Iris pigment epithelial cell (primary cell): Measurements from ENCODE around the gene EARS2.
"Not testable (repeated sequence)": the region's sequence is repeated elsewhere in the genome, so short reads cannot be mapped to it uniquely, and the experiment has no call there.

Source experiments
- DNase-seq: peaks from one replicate; pipeline ENCODE4 v3.0.0-alpha.2; 2011; ENCODE audit warnings: low read depth

Gene EARS2

DNA sequence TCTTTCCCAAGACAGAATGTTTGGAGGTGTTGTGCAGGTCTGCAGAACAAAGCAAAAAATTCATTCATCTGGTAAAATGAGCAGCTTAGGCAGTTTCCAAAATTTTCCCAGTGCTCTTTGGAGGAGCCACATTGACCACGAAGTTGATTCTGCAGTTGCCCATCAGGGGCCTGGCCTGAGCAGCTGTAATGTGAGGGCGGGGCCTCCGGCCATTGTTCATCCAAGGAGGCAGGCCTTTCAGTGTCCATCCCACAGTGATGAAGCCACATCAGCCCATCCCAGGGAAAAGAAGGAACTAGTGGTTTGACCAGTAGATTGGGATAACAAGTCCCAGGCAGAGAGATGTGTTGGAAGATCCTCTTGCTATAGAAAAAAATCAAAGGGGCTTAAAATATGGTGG lies 10.5 kb upstream of the EARS2 start:
- DNase-seq: no peak

DNA sequence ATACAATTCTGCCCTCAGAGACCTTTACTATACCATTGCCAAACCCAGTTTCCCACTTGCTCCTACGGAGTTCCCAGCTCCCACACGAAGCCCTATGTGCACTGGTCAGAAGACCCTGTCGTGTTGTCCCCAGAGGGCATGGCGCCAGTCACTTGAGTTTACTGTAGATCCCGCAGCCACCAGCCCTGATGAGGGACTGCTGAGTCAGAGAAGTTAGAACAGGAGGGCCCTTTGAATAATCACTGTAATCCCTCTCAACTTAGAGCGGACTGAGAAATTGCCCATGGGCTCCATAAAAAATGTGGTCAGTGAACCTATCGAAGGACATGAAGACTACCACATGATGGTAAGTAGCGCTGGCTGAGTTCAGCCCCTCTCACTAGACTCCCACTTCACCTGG lies 9.6 kb upstream of the EARS2 start:
- DNase-seq: no peak

DNA sequence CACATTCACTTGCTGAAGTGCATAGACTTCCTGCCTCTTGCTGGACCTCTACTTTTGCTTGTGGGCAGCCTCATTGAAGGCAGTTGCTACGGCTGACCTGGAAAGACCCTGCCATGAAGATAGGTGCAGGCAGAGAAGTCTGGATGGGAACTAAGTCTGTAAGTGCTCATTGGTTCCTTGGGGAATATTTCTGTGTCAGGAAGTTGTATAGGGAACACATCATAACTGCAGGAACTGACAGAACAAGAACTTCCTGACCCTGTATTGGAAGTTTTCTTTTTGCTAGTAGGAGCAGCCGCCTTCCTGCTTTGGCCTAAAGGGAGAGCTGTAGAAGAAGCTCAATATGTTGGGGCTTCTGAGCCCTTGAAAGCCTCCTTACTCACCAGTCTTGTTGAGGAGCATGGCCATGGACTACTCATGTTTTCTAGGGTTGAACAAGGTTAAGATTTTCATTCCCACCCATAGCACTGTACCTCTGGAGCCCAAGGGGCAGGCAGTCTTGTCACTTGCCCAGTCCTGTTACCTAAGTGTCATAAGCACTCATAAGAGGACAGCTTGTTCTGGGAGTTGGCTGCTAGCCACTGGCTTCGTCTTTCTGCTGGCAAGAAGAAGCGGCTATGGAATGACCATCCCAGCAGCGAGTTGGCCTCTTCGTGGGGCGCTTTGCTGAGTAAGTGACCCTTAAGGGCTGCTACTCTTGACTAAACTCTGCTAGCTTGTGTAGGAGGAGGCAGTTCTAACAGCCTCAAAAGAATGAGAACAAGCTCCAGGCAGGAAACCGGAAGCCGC lies 7.6 kb upstream of the EARS2 start:
- no peak for DNase-seq

DNA sequence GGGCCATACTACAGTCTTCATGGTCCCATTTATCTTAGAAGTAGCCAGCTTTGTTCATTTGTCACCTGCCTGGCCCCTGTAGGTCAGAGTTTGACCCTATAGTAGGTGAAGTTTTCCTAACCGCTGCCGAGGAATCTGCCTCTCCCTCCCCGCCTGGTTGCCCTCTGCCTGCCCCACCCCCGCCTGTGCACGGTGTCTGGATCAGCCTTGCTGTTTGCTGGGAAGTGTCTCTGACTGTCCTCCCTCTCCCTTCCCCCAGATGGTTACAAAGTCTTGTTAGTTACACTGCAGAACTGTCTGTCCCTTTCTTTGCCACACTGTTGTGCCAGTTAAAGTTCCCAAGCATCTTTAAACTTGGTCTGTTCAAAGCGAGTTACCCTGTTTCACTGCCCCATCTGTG lies 6.0 kb upstream of the EARS2 start:
- no peak for DNase-seq

GRCh38 chr16:23562505-23562904 lies 5.4 kb upstream of the EARS2 start:
- DNase-seq: no peak

GRCh38 chr16:23561586-23561985 lies 4.4 kb upstream of the EARS2 start:
- no peak for DNase-seq

GRCh38 chr16:23557779-23558702 lies 891 bp upstream of the EARS2 start:
- DNase-seq: peak; percentile 49

GRCh38 chr16:23554536-23554935 lies 2.6 kb downstream of the EARS2 start:
- DNase-seq: no peak

GRCh38 chr16:23552161-23552560 lies 5.0 kb downstream of the EARS2 start:
- no peak for DNase-seq

DNA sequence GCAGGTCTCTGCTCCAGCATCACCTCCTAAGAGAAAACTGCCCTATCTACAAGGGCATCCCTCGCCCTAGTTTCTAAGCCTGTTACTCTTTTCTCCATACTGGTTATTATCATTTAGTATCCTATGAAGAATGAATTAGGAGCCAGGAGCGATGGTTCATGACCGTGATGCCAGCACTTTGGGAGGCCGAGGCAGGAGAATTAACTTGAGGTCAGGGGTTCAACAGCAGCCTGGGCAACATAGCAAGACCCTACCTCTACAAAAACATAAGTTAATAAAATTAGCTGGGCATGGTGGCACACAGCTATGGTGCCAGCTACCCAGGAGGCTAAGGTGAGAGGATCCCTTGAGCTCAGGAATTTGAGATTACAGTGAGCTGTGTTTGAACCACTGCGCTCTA lies 7.2 kb downstream of the EARS2 start:
- DNase-seq: no peak

DNA sequence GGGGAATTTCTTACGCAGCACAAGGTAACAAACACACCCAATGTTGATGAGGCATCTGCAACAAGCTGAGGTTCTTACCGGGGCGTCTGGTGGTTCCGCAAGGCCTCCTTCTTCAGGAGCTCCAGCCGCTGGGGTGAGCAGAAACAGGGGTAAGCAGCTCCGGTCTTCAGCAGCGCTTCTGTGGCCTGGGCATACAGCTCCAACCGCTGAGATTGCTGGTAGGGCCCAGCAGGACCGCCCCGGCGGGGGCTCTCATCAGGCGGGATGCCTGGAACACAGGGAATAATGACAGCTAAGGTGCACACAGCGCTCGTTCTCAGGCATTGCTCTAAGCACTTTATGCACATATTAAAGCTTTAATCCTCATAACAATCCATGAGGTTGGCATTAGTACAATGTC lies 12.7 kb downstream of the EARS2 start:
- no peak for DNase-seq

DNA sequence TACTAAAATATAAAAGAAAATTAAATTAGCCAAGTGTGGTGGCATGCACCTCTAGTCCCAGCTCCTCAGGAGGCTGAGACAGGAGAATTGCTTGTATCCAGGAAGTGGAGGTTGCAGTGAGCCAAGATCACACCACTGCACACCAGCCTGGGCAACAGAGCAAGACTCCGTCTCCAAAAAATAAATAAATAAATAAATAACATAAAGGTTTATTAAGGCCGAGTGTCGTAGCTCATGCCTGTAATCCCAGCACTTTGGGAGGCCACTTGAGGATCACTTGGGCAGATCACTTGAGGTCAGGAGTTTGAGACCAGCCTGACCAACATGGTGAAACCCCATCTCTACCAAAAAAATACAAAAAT lies 16.4 kb downstream of the EARS2 start:
- not testable (repeated sequence) for DNase-seq

DNA sequence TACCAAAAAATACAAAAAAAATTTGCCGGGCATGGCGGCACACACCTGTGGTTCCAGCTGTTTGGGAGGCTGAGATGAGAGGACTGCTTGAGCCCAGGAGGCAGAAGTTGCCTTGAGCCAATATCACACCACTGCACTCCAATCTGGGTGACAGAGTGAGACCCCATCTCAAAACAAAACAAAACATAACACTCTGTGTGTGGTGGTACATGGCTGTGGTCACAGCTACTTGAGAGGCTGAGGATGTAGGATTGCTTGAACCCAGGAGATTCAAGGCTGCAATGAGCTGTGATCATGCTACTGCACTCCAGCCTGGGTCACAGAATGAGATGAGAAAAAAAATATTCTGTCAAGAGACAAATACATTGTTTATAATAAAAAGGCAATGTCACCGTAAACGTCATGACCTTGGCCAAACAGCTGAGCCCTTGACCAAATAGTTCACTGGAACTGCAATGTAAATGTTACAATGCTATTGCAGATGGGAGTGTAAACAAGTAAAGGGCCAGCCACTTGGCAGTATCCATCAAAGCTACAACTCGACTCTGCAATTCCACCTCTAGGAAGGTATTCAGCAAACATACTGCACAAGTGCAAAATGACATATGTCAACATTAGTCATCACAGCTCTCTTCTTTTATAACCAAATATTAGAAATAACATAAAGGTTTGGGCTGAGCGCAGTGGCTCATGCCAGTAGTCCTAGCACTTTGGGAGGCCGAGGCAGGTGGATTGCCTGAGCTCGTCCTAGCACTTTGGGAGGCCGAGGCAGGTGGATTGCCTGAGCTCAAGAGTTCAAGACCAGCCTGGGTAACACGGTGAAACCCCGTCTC lies 16.9 kb downstream of the EARS2 start:
- no peak for DNase-seq

GRCh38 chr16:23538919-23539278 lies 18.3 kb downstream of the EARS2 start:
- no peak for DNase-seq

GRCh38 chr16:23537390-23537789 lies 19.8 kb downstream of the EARS2 start:
- peak; percentile 55 for DNase-seq

DNA sequence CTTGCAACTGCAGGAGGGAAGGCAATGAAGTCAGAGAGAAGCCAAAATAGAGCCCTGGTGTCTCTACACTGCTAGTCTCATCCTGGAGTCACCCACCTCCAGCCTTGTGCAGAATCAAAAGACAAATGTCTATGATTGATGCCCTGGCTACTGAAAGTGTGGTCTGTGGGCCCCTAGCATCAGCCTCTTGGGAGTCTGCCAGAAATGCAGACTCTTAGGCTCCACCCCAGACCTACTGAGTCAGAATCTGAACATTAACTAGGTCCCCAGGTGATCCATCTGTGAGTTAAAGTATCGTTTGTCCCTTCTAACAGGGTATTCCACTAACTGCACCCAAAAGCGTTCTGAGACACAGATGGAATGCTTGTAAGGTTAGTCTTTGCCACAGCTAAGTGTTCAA lies 21.2 kb downstream of the EARS2 start:
- DNase-seq: no peak

DNA sequence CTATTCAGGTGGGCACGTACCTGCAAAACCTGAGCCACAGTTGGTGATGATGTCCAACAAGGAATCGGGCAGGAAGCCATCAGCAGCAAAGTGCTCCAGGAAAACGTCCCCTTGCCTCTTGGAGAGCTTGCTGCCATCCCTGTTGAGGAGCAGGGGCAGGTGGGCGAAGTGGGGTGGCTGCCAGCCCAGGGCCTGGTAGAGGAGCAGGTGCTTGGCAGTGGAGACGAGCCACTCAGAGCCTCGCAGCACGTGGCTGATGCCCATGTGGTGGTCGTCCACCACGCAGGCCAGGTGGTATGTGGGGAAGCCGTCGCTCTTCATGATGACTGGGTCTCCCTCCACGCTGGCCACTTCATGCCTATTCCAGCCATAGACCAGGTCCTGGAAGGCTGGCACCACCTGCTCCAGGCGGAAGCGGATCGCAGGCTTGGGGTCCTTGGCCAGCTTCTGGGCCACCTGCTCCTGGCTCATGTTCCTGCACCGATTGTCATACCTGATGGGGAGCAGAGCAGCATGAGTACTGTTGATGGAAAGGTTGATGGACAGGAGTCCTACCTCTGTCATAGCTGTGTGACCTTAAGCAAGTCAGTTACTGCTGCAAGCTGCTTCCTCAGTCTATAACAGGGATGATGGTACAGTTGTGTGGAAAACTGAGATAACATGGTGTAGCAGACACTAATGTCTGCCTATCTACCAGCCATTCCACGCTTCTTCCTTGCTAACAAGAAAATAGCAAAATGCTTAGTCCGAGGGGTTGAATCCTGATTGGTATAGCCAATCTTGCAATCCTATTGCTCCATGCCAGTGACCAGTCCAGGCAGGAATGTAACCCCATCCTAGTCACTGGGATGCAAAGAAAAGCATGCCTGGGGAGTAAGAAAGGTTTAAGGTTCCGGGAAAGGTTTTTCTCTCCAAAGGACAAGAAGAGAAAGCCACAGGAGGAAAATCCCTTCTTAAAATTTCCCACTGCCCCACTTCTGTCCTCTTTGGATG lies 22.0 kb downstream of the EARS2 start:
- DNase-seq: no peak

DNA sequence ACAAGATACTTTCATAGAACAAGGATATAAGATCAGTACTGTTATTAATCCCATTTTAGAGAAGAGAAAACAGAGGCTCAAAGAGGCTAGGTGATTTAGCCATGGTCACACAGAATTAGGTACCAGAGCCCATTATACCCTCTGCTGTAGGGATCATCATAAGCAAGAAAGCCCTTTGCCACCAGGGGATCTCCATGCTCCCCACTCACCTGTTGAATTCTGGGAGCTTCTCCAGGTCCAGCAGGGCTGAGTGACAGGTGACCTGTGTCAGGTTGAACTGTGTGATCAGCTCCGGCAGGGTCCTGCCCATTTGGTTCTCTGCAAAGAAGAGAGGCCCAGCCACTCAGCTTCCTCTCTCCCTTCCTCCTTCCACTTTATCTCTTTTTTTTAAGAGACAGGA lies 24.7 kb downstream of the EARS2 start:
- no peak for DNase-seq

DNA sequence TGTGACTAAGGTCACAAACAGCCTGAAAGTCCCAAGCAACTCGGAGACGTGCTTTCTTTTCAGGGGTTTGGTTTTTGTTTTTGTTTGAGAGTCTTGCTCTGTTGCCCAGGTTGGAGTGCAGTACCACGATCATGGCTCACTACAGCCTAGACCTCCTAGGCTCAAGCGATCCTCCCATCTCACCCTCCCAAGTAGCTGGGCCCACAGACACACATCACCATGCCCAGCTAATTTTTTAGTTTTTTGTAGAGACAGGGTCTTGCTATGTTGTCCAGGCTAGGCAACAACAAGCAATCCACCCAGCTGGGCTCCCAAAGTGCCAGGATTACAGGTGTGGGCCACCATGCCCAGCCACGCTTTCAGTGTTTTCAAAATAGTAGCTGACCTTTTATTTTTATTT lies 27.1 kb downstream of the EARS2 start:
- DNase-seq: no peak

- no peak for DNase-seq
These were observed 28.4 kb downstream of the EARS2 start for GRCh38 chr16:23528644-23529310.
